HG02970 (cell line): ENCODE measurements around the gene FBXO31.
"Not testable (repeated sequence)": the region's sequence is repeated elsewhere in the genome, so short reads cannot be mapped to it uniquely, and the experiment has no call there.

Experiments
- ATAC-seq: cut with Tn5 transposase; IDR thresholded peaks from one replicate; pipeline ENCODE4 v1.9.1; 2021; ENCODE audit warnings: mild to moderate bottlenecking, moderate library complexity, moderate number of reproducible peaks; ENCODE audit not compliant: unreplicated experiment, low FRiP score

The FBXO31 gene

GRCh38 chr16:87388818-87389134 lies 5.2 kb upstream of the FBXO31 start:
- ATAC-seq = no peak

GRCh38 chr16:87387942-87388817 lies 4.6 kb upstream of the FBXO31 start:
- ATAC-seq = peak; percentile 39

GRCh38 chr16:87384875-87385167 lies 1.2 kb upstream of the FBXO31 start:
- not testable (repeated sequence) for ATAC-seq

GRCh38 chr16:87384162-87384874 lies 742 bp upstream of the FBXO31 start:
- ATAC-seq = peak; percentile 2

GRCh38 chr16:87382023-87382785 lies 1.4 kb downstream of the FBXO31 start:
- no peak for ATAC-seq

- no peak for ATAC-seq
These were observed 2.7 kb downstream of the FBXO31 start for GRCh38 chr16:87380881-87381280.

GRCh38 chr16:87380403-87380802 lies 3.2 kb downstream of the FBXO31 start:
- ATAC-seq = no peak

DNA sequence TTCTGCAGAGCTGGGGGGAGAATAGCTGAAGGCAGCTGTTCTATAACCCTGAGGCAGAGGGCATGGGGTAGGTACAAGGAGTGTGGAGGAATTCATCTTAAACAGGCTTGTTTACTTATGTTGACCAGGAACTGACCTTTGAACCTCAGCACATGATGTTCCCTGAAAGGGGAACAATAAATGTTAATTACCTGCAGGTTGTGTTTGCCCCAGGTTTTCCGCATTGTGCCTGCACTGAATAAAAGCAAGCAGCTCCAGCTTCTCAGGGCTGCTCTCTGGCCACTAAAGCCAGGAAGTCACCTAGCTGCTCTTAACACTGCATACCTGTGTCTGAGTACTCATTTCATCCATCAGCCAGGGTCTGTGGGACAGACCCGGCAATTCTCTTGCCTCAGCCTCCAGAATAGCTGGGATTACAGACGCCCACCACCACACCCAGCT lies 4.2 kb downstream of the FBXO31 start:
- not testable (repeated sequence) for ATAC-seq

- no peak for ATAC-seq
These were observed 6.9 kb downstream of the FBXO31 start for GRCh38 chr16:87376660-87377059.

- ATAC-seq = no peak
These were observed 8.0 kb downstream of the FBXO31 start for GRCh38 chr16:87375426-87376135.

- no peak for ATAC-seq
These were observed 9.3 kb downstream of the FBXO31 start for GRCh38 chr16:87374313-87374712.

DNA sequence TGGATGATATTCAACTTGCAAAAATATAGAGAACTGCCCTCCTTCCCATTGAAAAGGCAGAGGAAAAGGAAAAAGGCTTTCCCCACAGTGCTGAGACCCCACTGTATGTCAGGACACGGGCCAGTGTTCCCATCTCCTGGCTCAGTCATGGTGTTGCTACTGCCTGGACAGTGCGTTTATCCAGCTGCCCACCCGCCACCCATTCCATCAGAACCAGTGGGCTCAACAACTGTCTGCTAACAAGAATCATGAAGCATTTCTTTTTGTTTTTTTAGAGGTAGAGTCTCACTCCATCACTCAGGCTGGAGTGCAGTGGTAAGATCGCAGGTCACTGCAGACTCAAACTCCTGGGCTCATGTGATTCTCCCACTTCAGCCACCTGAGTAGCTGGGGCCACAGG lies 11.3 kb downstream of the FBXO31 start:
- ATAC-seq = no peak

GRCh38 chr16:87371261-87371866 lies 12.2 kb downstream of the FBXO31 start:
- ATAC-seq = no peak

GRCh38 chr16:87369796-87370719 lies 13.5 kb downstream of the FBXO31 start:
- no peak for ATAC-seq

DNA sequence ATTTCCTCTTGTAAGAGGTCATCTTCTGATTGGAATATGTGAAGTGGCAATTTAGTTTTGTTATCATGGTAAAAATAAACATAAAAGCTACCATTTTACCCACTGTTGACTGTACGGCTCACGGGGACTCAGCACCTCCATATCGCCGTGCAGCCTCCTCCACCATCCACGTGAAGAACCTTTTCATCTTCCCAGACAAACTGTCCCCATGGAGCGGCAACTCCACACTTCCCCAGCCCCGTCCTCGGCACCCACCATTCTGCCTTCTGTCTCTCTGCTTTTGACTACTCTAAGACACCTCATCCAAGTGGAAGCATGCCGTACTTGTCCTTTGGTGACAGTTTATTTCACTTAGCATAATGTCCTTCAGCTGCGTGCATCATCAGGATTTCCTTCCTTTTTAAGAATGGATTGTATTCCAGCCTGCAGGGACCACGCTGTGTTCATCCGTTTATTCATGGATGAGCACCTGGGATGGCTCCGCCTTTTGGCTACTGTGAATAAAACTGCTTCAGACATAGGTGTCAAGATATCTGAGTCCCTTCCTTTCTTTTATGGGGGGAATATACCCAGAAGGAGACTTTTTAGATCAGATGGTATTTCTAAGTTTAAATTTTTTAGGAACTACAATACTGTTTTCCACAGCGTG lies 14.3 kb downstream of the FBXO31 start:
- ATAC-seq = no peak

GRCh38 chr16:87368029-87368770 lies 15.4 kb downstream of the FBXO31 start:
- no peak for ATAC-seq

GRCh38 chr16:87367529-87367928 lies 16.0 kb downstream of the FBXO31 start:
- ATAC-seq = no peak

DNA sequence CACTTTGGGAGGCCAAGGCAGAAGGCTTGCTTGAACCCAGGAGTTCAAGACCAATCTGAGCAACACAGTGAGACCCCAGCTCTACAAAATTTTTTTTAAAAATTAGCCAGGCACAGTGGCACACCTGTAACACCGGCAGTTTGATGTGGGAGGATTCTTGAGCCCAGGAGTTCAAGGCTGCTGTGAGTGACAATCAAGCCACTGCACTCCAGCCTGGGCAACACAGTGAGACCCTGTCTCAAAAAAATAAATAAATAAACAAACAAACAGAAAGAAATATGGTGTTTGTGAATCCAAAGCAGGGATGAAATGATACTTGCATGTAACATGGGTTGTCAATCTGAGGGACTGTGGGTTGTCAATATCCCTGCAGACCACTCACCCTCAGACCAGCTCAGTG lies 16.6 kb downstream of the FBXO31 start:
- no peak for ATAC-seq
